Measurements from ENCODE around the gene RNF148. TPM values are rescaled to one million over a fixed set of nuclear protein-coding genes. Genes with fewer than 3 reads are reported as not detected.

RNF148 gene
- total and polyA plus RNA-seq, 4 donors: 0.09 to 3.5 (median 0.09) TPM; not detected in 1

- no peak for TF ChIP-seq FOXA1 (IDR thresholded peaks at IDR 0.05)
- no peak for TF ChIP-seq SP1 (IDR thresholded peaks at IDR 0.05)
- no peak for TF ChIP-seq JUND (IDR thresholded peaks at IDR 0.05)
- TF ChIP-seq TAF1 (conservative IDR thresholded peaks at IDR 0.05): no peak
- no peak for TF ChIP-seq EGR1 (IDR thresholded peaks at IDR 0.05; ENCODE audit: low read depth in 2 of 2)
- no peak for TF ChIP-seq NR2F2 (IDR thresholded peaks at IDR 0.05)
Measured at GRCh38 chr7:122719010-122719578, 16.4 kb upstream of the RNF148 start (continued).

- Histone ChIP-seq H3K27me3 (ENCODE audit: control insufficient read depth in 4 of 4, insufficient read depth in 4 of 4, low read length in 3 of 4) (no peaks in the 10 kb centered on the region), H3K9me3 (ENCODE audit: control insufficient read depth in 4 of 4, low read length in 3 of 4) (no peaks in the 10 kb centered on the region), H3K9ac (ENCODE audit: low read depth in 1 of 2, low read length in 2 of 2) (no peak overlapping the region), H3K36me3 (ENCODE audit: control insufficient read depth in 4 of 4, insufficient read depth in 3 of 4, low read depth in 1 of 4, low read length in 3 of 4) (peaks cover 0 to 1% (median 0%) of the 10 kb centered on the region in 4 donors), H3K4me3 (ENCODE audit: low read depth in 1 of 3, low read length in 3 of 3) (no peak overlapping the region), H3K27ac (ENCODE audit: low read depth in 1 of 2, low read length in 2 of 2) (no peak overlapping the region), H3K4me1 (ENCODE audit: control insufficient read depth in 4 of 4, insufficient read depth in 4 of 4, low read length in 3 of 4) (no peaks in the 10 kb centered on the region)
- no peak for TF ChIP-seq HNF4G (IDR thresholded peaks at IDR 0.05)
- no peak for DNase-seq (ENCODE audit: low spot score)
- 95% methylated on average over 6 of the region's 6 CpGs for WGBS
Measured at GRCh38 chr7:122717356-122718089, 14.8 kb upstream of the RNF148 start.

DNA sequence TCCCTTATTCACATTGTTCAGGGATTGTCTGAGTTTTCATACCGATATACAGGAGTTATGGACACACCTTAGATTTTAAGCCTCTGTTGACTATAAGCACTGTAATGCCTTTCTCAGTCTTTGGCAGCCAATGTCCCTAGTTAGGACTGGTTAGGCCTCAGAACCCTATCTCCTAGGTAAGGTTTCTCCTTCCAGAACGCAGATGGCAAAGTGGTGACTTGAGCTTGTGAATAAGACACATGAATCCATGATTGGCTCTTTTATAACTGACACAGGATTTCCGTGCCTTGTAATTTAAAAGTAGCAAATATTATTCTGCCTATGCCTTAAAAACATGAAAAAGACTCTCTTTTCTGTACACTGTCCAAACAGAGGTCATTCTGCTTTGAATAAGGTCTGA lies 12.5 kb upstream of the RNF148 start:
- Histone ChIP-seq H3K4me3 (ENCODE audit: low read depth in 1 of 3, low read length in 3 of 3) (no peak overlapping the region), H3K9ac (ENCODE audit: low read depth in 1 of 2, low read length in 2 of 2) (no peak overlapping the region), H3K36me3 (ENCODE audit: control insufficient read depth in 4 of 4, insufficient read depth in 3 of 4, low read depth in 1 of 4, low read length in 3 of 4) (peaks cover 0 to 1% (median 0%) of the 10 kb centered on the region in 4 donors), H3K27ac (ENCODE audit: low read depth in 1 of 2, low read length in 2 of 2) (no peak overlapping the region), H3K27me3 (ENCODE audit: control insufficient read depth in 4 of 4, insufficient read depth in 4 of 4, low read length in 3 of 4) (no peaks in the 10 kb centered on the region), H3K4me1 (ENCODE audit: control insufficient read depth in 4 of 4, insufficient read depth in 4 of 4, low read length in 3 of 4) (no peaks in the 10 kb centered on the region), H3K9me3 (ENCODE audit: control insufficient read depth in 4 of 4, low read length in 3 of 4) (no peaks in the 10 kb centered on the region)
- TF ChIP-seq MAX (IDR thresholded peaks at IDR 0.05): no peak
- TF ChIP-seq EGR1 (IDR thresholded peaks at IDR 0.05; ENCODE audit: low read depth in 2 of 2): no peak
- TF ChIP-seq ZBTB33 (IDR thresholded peaks at IDR 0.05): no peak
- no peak for TF ChIP-seq NR2F2 (IDR thresholded peaks at IDR 0.05)
- no peak for TF ChIP-seq FOXA2 (IDR thresholded peaks at IDR 0.05)
- no peak for TF ChIP-seq YY1 (IDR thresholded peaks at IDR 0.05)
- TF ChIP-seq RXRA (IDR thresholded peaks at IDR 0.05): no peak
- TF ChIP-seq SP1 (IDR thresholded peaks at IDR 0.05): no peak
- no peak for TF ChIP-seq CTCF (IDR thresholded peaks at IDR 0.05; ENCODE audit: low read depth, low read length, missing input control)
- WGBS: 96% methylated on average over 3 of the region's 3 CpGs
- no peak for DNase-seq (ENCODE audit: low spot score)

All from liver (tissue), 9 donors.